T-helper 2 cell treated with Interferon-gamma antibody and Interleukin-4, amounts not matched to agents 5 μg/mL and 100 μg/mL, for 36 hours (primary cell): ENCODE measurements around the gene ACOT7.

ENCODE experiments used
- DNase-seq: peaks from one replicate; pipeline ENCODE4 v3.0.0; 2021; ENCODE audit warnings: low spot score
- H3K27ac Mint-ChIP-seq: one replicate; pipeline ENCODE4 v1.8.0; 2021; ENCODE audit warnings: mild to moderate bottlenecking, mixed read lengths
- H3K27me3 Mint-ChIP-seq: one replicate; pipeline ENCODE4 v1.8.0; 2021; ENCODE audit warnings: low read depth, mixed read lengths
- H3K36me3 Mint-ChIP-seq: one replicate; pipeline ENCODE4 v1.8.0; 2021; ENCODE audit warnings: low read depth, mixed read lengths
- H3K4me1 Mint-ChIP-seq: one replicate; pipeline ENCODE4 v1.8.0; 2021; ENCODE audit warnings: low read depth, mixed read lengths
- H3K4me3 Mint-ChIP-seq: one replicate; pipeline ENCODE4 v1.8.0; 2022; ENCODE audit warnings: mild to moderate bottlenecking, moderate library complexity, mixed read lengths
- H3K9me3 Mint-ChIP-seq: one replicate; pipeline ENCODE4 v1.8.0; 2021; ENCODE audit warnings: mixed read lengths

The ACOT7 gene

DNA sequence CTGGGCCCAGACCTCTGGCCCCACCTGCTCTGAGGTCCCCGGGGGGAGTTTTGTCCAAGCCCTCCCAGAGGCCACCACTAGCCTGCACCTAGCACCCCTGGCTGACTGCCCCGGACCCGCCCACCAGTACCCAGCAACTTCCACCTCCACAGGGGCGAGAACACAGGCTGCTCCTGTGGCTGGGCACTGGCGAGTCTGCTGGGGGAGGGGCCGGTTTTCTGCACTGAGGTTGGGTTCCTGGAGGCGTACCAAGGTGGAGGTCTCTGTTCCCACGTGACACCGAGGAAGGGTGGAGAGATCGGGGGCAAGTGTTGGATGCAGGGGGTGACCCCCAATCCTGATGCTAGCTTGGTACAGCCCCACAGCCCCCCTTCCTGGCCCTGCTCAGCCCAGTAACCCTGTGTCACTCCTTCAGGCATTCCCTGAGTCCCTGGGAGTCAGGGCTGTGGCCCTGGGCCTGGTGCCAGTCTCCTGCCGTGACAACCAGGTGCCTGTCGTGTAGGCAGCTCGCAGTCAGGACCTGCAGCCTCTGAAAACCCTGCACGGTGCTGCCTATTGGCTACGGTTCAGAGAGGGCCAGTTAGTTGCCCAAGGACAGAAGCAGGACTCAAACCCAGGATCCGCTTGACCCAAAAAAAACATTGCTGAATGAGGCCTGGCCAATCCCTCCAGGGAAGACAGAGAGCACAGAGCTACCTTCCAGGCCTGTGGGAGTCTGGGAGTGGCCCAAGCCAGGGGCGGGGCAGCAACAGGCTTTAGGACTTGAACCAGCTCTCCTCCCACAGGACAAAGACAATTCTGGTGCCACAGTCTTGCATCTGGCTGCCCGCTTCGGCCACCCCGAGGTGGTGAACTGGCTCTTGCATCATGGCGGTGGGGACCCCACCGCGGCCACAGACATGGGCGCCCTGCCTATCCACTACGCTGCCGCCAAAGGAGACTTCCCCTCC, 34.1 kb upstream of the ACOT7 start:
- no peaks in the 10 kb centered on the region for H3K36me3 Mint-ChIP-seq
- H3K27me3 Mint-ChIP-seq = peaks cover 37% of the 10 kb centered on the region
- DNase-seq = no peak
- no peak overlapping the region for H3K4me3 Mint-ChIP-seq
- no peaks in the 10 kb centered on the region for H3K4me1 Mint-ChIP-seq
- no peak overlapping the region for H3K27ac Mint-ChIP-seq
- H3K9me3 Mint-ChIP-seq = no peaks in the 10 kb centered on the region

DNA sequence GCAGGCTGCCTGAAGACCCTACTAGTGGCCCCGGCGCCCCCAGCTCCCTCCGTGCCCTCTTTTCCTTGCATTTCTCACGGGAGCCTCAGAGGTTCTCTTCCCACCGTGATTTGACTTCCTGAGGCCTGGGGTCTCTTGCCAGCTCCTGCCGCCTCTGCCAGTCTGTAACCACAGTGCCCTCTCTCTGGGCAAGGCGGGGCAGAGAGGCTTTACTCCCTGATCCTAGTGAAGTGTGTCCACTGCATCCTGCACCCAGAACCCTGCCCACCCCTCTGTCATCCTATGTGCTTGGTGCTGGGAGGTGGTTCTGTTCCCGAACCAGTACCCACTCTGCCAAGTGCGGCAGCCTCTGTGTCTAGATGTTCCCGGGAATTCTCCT, 33.4 kb upstream of the ACOT7 start:
- H3K27me3 Mint-ChIP-seq = peaks cover 42% of the 10 kb centered on the region
- H3K36me3 Mint-ChIP-seq = no peaks in the 10 kb centered on the region
- no peak overlapping the region for H3K27ac Mint-ChIP-seq
- DNase-seq = no peak
- no peak overlapping the region for H3K4me3 Mint-ChIP-seq
- H3K9me3 Mint-ChIP-seq = no peaks in the 10 kb centered on the region
- no peaks in the 10 kb centered on the region for H3K4me1 Mint-ChIP-seq

DNA sequence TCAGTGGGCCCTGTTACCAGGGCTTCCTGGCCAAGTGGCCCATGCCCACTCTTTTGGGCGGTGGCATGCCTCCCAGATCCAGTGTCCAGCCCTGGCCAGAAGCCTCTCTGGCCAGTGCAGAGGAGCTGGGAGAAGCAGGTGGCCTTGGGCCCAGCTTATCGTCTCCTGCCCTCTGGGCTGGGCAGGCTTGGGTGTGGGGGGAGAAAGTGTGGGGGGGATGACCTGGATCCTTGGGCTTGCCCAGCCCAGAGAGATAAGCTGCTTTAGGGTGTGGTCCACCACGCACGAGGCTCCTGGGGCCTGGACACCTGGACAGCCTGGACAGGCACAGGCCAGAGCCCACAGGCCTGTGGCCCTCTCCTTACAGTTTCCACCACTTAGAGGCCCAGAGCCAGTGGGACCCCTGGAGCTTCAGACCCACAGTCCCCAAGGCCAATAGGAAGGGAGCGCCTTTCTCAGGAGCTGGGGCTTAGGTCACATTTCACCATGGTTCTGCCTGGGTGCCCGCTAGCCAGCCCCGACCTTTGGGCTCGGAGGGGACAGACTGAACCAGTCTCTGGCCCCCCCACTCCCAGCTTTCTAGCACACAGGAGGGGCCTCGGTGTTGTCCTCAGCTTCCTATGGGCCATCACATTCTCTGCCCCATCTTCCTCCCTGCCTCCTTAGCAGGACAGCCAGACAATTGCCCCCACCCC, 32.9 kb upstream of the ACOT7 start:
- no peak overlapping the region for H3K4me3 Mint-ChIP-seq
- no peaks in the 10 kb centered on the region for H3K9me3 Mint-ChIP-seq
- no peak overlapping the region for H3K27ac Mint-ChIP-seq
- H3K4me1 Mint-ChIP-seq = peaks cover 4% of the 10 kb centered on the region
- no peak for DNase-seq
- H3K36me3 Mint-ChIP-seq = no peaks in the 10 kb centered on the region
- H3K27me3 Mint-ChIP-seq = peaks cover 47% of the 10 kb centered on the region

DNA sequence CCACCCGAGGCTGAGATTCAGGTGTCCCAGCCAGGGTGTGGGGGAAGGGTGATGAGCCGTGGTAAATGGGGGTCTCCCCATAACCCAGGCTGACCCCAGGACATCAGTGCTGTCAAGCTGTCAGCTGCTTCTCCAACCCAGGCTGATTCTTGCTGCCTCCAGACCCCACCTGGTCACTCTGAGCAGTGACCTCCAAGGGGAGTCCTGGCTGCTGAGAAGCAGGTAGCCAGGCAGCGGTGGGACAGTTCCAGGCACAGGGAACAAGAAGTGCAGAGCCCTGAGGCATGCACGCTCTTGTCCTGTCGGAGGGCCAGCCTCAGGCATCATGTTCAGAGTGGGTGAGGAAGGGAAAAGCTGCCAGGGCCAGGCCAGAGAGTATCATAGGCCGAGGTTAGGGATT, 32.1 kb upstream of the ACOT7 start:
- no peaks in the 10 kb centered on the region for H3K36me3 Mint-ChIP-seq
- H3K27me3 Mint-ChIP-seq = peaks cover 54% of the 10 kb centered on the region
- no peaks in the 10 kb centered on the region for H3K9me3 Mint-ChIP-seq
- DNase-seq = no peak
- H3K4me1 Mint-ChIP-seq = peaks cover 4% of the 10 kb centered on the region
- no peak overlapping the region for H3K4me3 Mint-ChIP-seq
- no peak overlapping the region for H3K27ac Mint-ChIP-seq

DNA sequence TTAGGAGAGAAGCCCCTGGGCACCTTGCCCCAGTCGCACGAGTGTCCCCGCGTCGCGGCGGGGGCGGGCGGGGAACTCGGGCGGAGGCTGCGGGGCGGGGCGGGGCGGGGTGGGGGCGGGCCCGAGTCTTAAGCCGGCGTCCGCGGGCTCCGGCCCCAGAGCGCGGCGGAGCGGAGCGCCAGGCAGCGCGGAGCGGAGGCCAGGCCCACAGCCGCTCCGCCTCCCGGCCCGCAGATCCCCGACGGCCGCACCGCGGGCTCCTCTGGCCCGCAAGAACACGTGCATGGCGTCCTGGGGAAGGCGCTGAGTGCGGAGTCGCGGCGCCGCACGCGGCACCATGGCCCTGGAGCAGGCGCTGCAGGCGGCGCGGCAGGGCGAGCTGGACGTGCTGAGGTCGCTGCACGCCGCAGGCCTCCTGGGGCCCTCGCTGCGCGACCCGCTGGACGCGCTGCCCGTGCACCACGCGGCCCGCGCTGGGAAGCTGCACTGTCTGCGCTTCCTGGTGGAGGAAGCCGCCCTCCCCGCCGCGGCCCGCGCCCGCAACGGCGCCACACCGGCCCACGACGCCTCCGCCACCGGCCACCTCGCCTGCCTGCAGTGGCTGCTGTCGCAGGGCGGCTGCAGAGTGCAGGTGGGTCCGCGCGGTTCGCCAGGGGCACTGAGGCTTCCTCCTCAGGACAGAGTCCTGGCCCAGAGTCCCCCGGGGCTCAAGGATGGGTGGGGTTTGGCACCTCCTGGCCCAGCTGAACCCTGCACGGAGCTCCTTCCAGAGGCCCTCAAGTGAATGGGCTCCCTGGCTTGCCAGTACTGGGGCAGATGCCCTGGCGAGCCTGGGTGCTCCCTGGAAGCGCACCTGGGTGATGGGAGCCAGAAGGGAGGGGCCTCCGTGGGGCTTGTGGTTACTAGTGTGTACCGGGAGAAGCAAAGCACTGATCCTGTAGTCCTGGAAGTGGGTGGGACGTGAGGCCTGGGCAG, 31.3 kb upstream of the ACOT7 start, which contains the start of gene ESPN:
ESPN (plus strand) TSS at position 158 of the 975 bp plus-strand sequence; CDS start at position 338, 180 bp downstream.
- Mint-ChIP-seq H3K36me3 (no peaks in the 10 kb centered on the region), H3K4me1 (peaks cover 4% of the 10 kb centered on the region), H3K27ac (no peak within 1 kb of the TSS), H3K4me3 (peak within 1 kb of the TSS; percentile 52), H3K27me3 (peaks cover 53% of the 10 kb centered on the region), H3K9me3 (no peaks in the 10 kb centered on the region)
- DNase-seq = no peak

DNA sequence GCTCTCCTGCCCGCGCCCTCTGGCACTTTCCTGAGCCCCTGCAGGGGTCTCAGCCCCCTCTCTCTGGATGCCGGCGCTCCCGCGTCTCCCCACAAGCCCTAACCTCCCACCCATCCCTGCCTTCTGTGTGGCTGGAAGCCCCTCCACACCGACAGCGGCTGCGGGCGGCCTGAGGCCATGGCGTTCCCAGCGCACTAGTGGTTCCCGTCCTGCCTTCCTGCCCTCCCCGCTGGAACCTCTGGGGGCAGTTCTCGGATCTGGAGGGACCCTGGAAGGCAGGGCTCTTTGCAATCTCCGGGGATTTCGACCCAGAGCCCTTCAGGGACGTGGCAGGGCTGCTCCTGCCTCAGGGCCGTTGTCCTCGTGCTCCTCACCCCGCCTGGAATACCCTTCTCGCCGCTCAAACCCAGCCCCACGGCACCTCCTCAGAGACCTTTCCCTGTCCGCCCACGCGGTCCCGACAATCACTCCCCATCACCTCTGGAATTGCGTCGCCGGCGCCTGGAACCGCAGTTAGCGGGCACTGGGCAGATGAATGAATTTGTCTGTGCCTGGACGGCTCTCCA, 30.5 kb upstream of the ACOT7 start:
- no peak overlapping the region for H3K27ac Mint-ChIP-seq
- no peak for DNase-seq
- peaks cover 4% of the 10 kb centered on the region for H3K4me1 Mint-ChIP-seq
- no peaks in the 10 kb centered on the region for H3K36me3 Mint-ChIP-seq
- H3K27me3 Mint-ChIP-seq = peaks cover 56% of the 10 kb centered on the region
- H3K4me3 Mint-ChIP-seq = peak overlapping the region; percentile 52
- H3K9me3 Mint-ChIP-seq = no peaks in the 10 kb centered on the region

DNA sequence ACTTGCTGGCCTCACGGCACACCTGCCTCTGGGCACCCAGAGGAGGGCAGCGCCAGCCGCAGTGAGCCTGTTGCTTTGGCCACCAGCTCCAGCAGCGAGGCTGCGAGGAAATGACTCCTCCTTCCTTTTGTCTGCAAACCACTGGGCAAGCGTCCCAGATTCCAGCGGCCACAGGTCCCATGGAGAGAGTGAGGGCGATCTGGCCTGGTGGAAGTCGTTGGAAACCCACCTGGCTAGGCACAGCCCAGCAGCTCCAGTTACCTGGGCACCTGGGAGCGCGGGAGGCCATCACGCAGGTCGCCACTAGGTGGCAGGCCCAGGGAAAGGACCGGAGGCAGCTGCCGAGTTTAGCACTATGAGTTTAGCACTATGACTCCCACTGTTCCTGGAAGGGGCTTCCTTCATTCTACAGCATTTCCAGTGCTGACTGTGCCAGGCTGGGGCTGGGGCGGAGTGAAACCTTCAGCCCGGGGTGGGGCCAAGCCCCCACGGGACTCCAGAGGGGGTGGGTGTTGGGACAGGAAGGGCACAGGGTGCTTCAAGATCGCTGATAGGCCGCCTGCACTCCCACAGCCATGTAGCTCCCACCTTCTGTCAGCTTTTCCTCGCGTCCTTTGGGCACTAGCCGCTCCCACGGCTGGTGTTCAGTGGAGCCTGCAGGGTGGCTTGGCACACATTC, 29.9 kb upstream of the ACOT7 start:
- Mint-ChIP-seq H3K27me3 (peaks cover 57% of the 10 kb centered on the region), H3K36me3 (no peaks in the 10 kb centered on the region), H3K27ac (no peak overlapping the region), H3K4me3 (peak overlapping the region; percentile 52), H3K4me1 (peaks cover 4% of the 10 kb centered on the region), H3K9me3 (no peaks in the 10 kb centered on the region)
- DNase-seq = peak; percentile 51

DNA sequence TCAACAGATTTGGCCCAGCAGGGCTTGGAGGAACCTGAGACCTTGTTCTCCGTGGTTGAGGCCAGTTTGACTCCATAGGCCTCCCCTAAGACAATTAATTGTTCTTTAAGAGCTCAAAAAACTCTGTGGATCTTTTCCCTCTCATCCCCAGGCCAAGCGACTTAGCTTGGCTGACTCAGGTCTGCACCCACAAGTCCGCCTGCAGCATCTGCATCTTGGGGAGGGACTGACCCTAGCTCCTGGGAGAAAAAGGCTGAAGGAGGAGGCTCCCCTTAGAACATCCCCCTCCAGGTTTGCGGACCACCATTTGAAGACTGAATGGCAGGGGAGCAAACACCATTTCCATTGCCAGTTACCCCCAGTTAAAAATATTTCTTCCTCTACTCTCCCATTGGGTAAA, 27.7 kb upstream of the ACOT7 start:
- peaks cover 70% of the 10 kb centered on the region for H3K27me3 Mint-ChIP-seq
- H3K4me3 Mint-ChIP-seq = no peak overlapping the region
- no peak for DNase-seq
- H3K27ac Mint-ChIP-seq = no peak overlapping the region
- peaks cover 4% of the 10 kb centered on the region for H3K4me1 Mint-ChIP-seq
- no peaks in the 10 kb centered on the region for H3K36me3 Mint-ChIP-seq
- H3K9me3 Mint-ChIP-seq = no peaks in the 10 kb centered on the region

DNA sequence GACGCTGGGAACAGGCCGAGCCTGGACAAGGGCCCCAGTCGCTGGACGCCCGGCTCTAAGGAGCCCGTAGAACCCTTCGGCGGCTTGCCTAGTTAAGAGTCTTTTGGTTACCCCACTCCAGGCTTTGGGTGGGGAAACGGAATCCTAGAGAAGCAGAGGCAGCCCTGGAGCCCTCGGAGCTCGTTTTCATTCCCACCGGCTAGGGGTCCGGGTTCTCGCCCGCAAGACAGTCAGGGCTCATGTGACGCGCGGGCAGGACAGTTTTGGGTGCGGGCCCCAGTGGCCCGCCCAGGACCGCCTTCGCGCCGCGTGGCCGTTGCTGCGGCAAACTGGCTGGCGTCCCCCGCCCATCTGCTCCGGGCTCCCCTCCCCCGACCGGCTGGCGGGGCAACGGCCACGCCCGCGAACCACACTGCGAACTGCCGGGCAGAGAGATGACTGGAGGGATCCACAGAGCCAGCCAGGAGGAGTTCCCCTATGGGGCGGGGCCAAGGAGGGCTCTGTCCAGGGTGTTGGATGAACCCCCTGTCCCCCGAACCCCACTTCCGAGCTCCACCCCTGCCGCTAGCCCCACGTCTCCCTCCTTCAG, 27.0 kb upstream of the ACOT7 start:
- H3K4me1 Mint-ChIP-seq = peaks cover 4% of the 10 kb centered on the region
- H3K36me3 Mint-ChIP-seq = no peaks in the 10 kb centered on the region
- H3K27me3 Mint-ChIP-seq = peaks cover 73% of the 10 kb centered on the region
- H3K9me3 Mint-ChIP-seq = no peaks in the 10 kb centered on the region
- no peak for DNase-seq
- no peak overlapping the region for H3K27ac Mint-ChIP-seq
- peak overlapping the region; percentile 26 for H3K4me3 Mint-ChIP-seq

DNA sequence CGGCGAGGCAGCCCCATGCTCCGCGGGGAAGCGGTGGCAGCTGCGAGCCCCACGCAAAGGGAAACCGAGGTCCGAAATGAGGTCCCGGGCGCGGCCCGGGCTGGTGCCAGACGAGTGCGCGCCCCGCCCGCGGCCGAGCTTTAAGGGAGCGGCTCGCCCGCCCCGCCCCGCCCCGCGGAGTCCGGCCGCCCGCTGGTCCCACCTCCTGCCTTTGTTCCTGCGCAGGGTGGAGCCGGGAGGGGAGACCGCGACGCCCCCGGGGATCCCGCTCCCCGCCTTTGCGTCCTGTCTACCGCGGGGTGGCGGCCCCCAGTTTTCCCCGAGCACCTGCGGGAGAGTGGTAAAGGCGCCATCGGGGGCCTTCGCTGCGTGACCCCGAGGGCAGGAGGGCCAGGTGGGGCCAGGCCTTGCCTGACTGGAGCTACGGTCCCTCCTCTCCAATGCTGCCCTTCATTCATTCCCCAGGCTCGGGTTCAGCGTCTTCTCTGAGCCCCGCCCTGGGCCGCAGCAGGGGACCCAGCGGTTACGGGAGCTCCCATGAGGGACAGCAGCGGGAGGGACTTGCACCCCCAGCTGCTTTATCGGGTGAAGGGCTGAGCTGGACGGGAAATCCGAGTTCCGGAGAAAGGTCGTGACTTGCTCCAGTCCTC, 26.4 kb upstream of the ACOT7 start, which contains the start of gene HES2:
HES2 (minus strand) TSS at position 116 of the 650 bp plus-strand sequence; CDS start at position 17, 99 bp downstream.
- H3K4me3 Mint-ChIP-seq = peak within 1 kb of the TSS; percentile 26
- no peak within 1 kb of the TSS for H3K27ac Mint-ChIP-seq
- DNase-seq = no peak
- no peaks in the 10 kb centered on the region for H3K9me3 Mint-ChIP-seq
- peaks cover 74% of the 10 kb centered on the region for H3K27me3 Mint-ChIP-seq
- H3K36me3 Mint-ChIP-seq = no peaks in the 10 kb centered on the region
- peaks cover 4% of the 10 kb centered on the region for H3K4me1 Mint-ChIP-seq

DNA sequence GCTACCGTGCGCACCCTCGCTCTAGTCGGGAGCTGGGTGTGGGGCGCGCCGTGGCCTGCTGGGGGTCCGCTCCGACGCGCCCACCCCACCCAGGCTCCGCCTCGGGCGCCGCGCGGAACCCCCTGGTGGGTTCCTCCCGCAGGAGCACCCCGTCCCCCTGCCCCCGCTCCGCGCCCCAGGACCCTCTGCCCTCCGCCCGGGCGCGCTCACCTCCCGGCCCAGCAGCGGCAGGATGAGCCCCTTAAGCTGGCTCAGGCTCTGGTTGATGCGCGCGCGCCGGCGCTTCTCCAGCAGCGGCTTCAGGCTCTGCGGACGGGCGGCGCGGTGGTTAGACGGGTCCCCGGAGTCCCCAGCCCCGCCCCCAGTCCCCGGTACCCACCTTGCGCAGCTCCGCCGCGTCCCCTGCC, 25.8 kb upstream of the ACOT7 start:
- H3K27me3 Mint-ChIP-seq = peaks cover 78% of the 10 kb centered on the region
- no peak for DNase-seq

DNA sequence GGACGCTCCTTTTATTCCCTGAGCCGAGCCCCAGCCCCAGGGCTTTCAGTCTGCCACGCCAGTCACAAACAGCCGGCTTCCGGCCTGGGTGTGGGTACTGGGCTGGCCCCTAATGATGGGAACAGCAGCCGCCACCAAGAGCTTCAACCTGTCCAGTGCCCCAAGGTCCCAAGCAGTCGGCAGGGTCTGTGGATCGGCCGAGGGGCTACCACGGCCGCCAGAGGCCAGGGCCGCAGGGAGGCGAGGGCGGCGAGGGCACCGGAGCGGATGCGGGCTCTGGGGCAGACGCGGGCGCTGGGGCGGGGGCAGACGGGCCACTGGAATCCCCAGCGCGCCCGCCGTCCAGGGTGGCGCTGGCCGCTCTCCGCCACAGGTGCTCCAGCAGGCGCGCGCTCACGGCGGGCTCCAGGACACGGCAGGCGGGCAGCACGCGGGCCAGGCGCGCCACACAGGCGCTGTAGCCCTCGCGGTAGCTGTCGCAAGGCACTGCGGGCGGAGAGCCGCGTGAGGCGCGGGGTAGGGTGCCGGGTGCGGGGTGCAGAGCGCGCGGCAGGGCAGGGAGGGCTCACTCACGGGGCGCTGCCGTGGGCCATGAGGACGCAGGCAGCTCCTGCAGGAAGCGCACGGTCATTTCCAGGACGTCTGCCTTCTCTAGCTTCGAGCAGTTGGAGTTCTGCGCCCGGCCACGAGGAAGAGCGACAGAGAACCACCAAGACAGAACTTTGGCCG, 25.3 kb upstream of the ACOT7 start:
- H3K27me3 Mint-ChIP-seq = peaks cover 77% of the 10 kb centered on the region
- peaks cover 7% of the 10 kb centered on the region for H3K4me1 Mint-ChIP-seq
- H3K27ac Mint-ChIP-seq = no peak overlapping the region
- no peaks in the 10 kb centered on the region for H3K9me3 Mint-ChIP-seq
- DNase-seq = no peak
- peak overlapping the region; percentile 18 for H3K4me3 Mint-ChIP-seq
- H3K36me3 Mint-ChIP-seq = no peaks in the 10 kb centered on the region

More for the DNA sequence above, 25.8 kb upstream of the ACOT7 start:
- Mint-ChIP-seq H3K36me3 (no peaks in the 10 kb centered on the region), H3K9me3 (no peaks in the 10 kb centered on the region), H3K4me3 (no peak overlapping the region), H3K4me1 (peaks cover 7% of the 10 kb centered on the region), H3K27ac (no peak overlapping the region)
